H1 (cell line): ENCODE data around the gene CCDC110. TPM values are rescaled to one million over a fixed set of nuclear protein-coding genes. Genes with fewer than 3 reads are reported as not detected.

ENCODE experiments used
- CTCF ChIP-seq, 3 experiments: IDR thresholded peaks; 1 replicate in 2 of 3; 2 replicates in 1 of 3; pipeline versions ENCODE4 v1.5.1 to v1.6.1; 2011; ENCODE audit warnings: low read length in 3 of 3, mild to moderate bottlenecking in 3 of 3, inconsistent platforms in 2 of 3, low read depth in 1 of 3, moderate library complexity in 1 of 3; ENCODE audit not compliant: insufficient read depth in 1 of 3; ENCODE audit errors: control extremely low read depth in 1 of 3
- FOSL1 ChIP-seq: IDR thresholded peaks from 2 replicates; pipeline ENCODE4 v1.6.1; 2011; ENCODE audit warnings: mild to moderate bottlenecking, low read depth, low read length, moderate library complexity; ENCODE audit not compliant: insufficient read depth
- MAX ChIP-seq: IDR thresholded peaks from 2 replicates; pipeline ENCODE4 v1.6.1; 2012; ENCODE audit warnings: inconsistent platforms
- PHF8 ChIP-seq: fragments of 200-600 bp; sonication (generic); conservative IDR thresholded peaks from 2 replicates; pipeline ENCODE4 v1.7.1; 2012; ENCODE audit warnings: low read depth, mild to moderate bottlenecking, inconsistent platforms, low read length, moderate library complexity
- SAP30 ChIP-seq: fragments of 300-600 bp; sonication (generic); IDR thresholded peaks from 2 replicates; pipeline ENCODE4 v1.7.1; 2012; ENCODE audit warnings: low read length, moderate library complexity, mild to moderate bottlenecking, inconsistent platforms; ENCODE audit not compliant: insufficient read depth, insufficient replicate concordance
- TBP ChIP-seq: IDR thresholded peaks from 2 replicates; pipeline ENCODE4 v1.6.1; 2011; ENCODE audit warnings: low read depth, low read length, improper control_type of control experiment
- TCF12 ChIP-seq: IDR thresholded peaks from 2 replicates; pipeline ENCODE4 v1.6.1; 2011; ENCODE audit warnings: low read depth, mild to moderate bottlenecking, low read length
- polyA plus RNA-seq, 7 experiments: library from polyadenylated mRNA; depleted of rRNA in 3 of 7; stranded (reverse) in 5 of 7; unstranded in 2 of 7; fragments of >200 nt in 5 of 7; fragments of 200-250 nt in 2 of 7; gene quantifications; 1 replicate in 5 of 7; 2 replicates in 1 of 7; 4 replicates in 1 of 7; pipeline versions ENCODE4 v1.2.1 to v1.2.3, GENCODE V29; 2011 to 2013; ENCODE audit warnings: missing spikeins in 2 of 7, mixed read lengths in 2 of 7
- total RNA-seq: library from RNA; stranded (reverse); fragmentation: NEBNext Ultra II Directional; extraction: Animal tissue kit (Norgen Biotek cat#: 25700); gene quantifications from 2 replicates; pipeline ENCODE4 v1.2.1, GENCODE V29; 2021

Gene CCDC110
- total and polyA plus RNA-seq, 2 of the 8 experiments (the other 6 are each of a cell fraction or from before 2014, with no cell fraction given) = 0.33 to 3.1 TPM

GRCh38 chr4:185421366-185422124 lies 50.0 kb downstream of the CCDC110 start (continued):
- TF ChIP-seq CTCF (IDR thresholded peaks at IDR 0.05; ENCODE audit: control extremely low read depth in 1 of 3, insufficient read depth in 1 of 3, low read depth in 1 of 3, low read length in 3 of 3) (no peak), MAX (no peak), TCF12 (no peak), PHF8 (no peak), TBP (no peak), FOSL1 (no peak), SAP30 (no peak)
